ENCODE data around the gene CIZ1.

GRCh38 chr9:128174062-128174461, 17.3 kb downstream of the CIZ1 start:
- TF ChIP-seq, protein P1, sequence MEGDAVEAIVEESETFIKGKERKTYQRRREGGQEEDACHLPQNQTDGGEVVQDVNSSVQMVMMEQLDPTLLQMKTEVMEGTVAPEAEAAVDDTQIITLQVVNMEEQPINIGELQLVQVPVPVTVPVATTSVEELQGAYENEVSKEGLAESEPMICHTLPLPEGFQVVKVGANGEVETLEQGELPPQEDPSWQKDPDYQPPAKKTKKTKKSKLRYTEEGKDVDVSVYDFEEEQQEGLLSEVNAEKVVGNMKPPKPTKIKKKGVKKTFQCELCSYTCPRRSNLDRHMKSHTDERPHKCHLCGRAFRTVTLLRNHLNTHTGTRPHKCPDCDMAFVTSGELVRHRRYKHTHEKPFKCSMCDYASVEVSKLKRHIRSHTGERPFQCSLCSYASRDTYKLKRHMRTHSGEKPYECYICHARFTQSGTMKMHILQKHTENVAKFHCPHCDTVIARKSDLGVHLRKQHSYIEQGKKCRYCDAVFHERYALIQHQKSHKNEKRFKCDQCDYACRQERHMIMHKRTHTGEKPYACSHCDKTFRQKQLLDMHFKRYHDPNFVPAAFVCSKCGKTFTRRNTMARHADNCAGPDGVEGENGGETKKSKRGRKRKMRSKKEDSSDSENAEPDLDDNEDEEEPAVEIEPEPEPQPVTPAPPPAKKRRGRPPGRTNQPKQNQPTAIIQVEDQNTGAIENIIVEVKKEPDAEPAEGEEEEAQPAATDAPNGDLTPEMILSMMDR (IDR thresholded peaks at IDR 0.05), result no peak
- TF ChIP-seq POLR2A (IDR thresholded peaks at IDR 0.05), result no peak
- no peak for TF ChIP-seq EP300 (IDR thresholded peaks at IDR 0.05)

Measured in suprapubic skin (tissue), 3 donors.